HL-60 (cell line): ENCODE results near the gene ALDH1A2.

ENCODE experiments used
- DNase-seq, 2 experiments: peaks; one replicate each; pipeline ENCODE4 v3.0.0-alpha.2; 2010 to 2020; ENCODE audit warnings: low read depth in 1 of 2, low spot score in 1 of 2
- H3K27ac ChIP-seq: fragments of 250-450 bp; sonication (Bioruptor Pico); replicated peaks from 2 replicates; pipeline ENCODE4 v1.5.1; 2020; ENCODE audit warnings: mild to moderate bottlenecking, moderate library complexity
- H3K27me3 ChIP-seq: fragments of 250-450 bp; sonication (Bioruptor Pico); 2 replicates; pipeline ENCODE4 v1.5.1; 2021; ENCODE audit warnings: mild to moderate bottlenecking, moderate library complexity; ENCODE audit not compliant: insufficient read depth, poor library complexity, severe bottlenecking
- H3K4me3 ChIP-seq: replicated peaks from 2 replicates; pipeline ENCODE4 v1.5.1; 2011; ENCODE audit warnings: mild to moderate bottlenecking, control low read depth, low read length; ENCODE audit not compliant: insufficient read depth
- CTCF ChIP-seq: IDR thresholded peaks from one replicate; pipeline ENCODE4 v1.5.1; 2011; ENCODE audit warnings: low read length, control low read depth, inconsistent platforms; ENCODE audit not compliant: insufficient read depth
- GABPA ChIP-seq: IDR thresholded peaks from 2 replicates; pipeline ENCODE4 v1.6.1; 2012; ENCODE audit warnings: low read depth
- POLR2AphosphoS5 ChIP-seq: IDR thresholded peaks from 2 replicates; pipeline ENCODE4 v1.6.1; 2012; ENCODE audit warnings: low read depth
- REST ChIP-seq: IDR thresholded peaks from 2 replicates; pipeline ENCODE4 v1.6.1; 2012; ENCODE audit warnings: low read depth; ENCODE audit not compliant: insufficient replicate concordance
- SPI1 ChIP-seq: IDR thresholded peaks from 2 replicates; pipeline ENCODE4 v1.6.1; 2012; ENCODE audit warnings: low read depth, mild to moderate bottlenecking, borderline replicate concordance

ALDH1A2 gene

GRCh38 chr15:57931570-57931969, 133.9 kb downstream of the ALDH1A2 start:
- no peak for TF ChIP-seq CTCF
- TF ChIP-seq SPI1: no peak
- TF ChIP-seq REST: no peak
- no peak for TF ChIP-seq POLR2AphosphoS5
- TF ChIP-seq GABPA: no peak
- Histone ChIP-seq H3K27ac (no peak overlapping the region), H3K4me3 (no peak overlapping the region), H3K27me3 (no peaks in the 10 kb centered on the region)
- DNase-seq: no peak

GRCh38 chr15:57927091-57927631, 138.3 kb downstream of the ALDH1A2 start:
- Histone ChIP-seq H3K4me3 (no peak overlapping the region), H3K27ac (no peak overlapping the region), H3K27me3 (peaks cover 2% of the 10 kb centered on the region)
- no peak for TF ChIP-seq REST
- DNase-seq: no peak

GRCh38 chr15:57925650-57926049, 139.9 kb downstream of the ALDH1A2 start:
- DNase-seq: no peak
- H3K27ac ChIP-seq: no peak overlapping the region
- peaks cover 2% of the 10 kb centered on the region for H3K27me3 ChIP-seq
- TF ChIP-seq POLR2AphosphoS5: no peak
- TF ChIP-seq GABPA: no peak
- no peak for TF ChIP-seq REST
- no peak for TF ChIP-seq SPI1
- TF ChIP-seq CTCF: no peak
- no peak overlapping the region for H3K4me3 ChIP-seq

GRCh38 chr15:57924598-57924997, 140.9 kb downstream of the ALDH1A2 start:
- no peak for TF ChIP-seq REST
- no peak for TF ChIP-seq POLR2AphosphoS5
- no peak for TF ChIP-seq SPI1
- no peak for TF ChIP-seq GABPA
- no peak for TF ChIP-seq CTCF
- peaks cover 2% of the 10 kb centered on the region for H3K27me3 ChIP-seq
- DNase-seq: no peak
- H3K4me3 ChIP-seq: no peak overlapping the region
- H3K27ac ChIP-seq: no peak overlapping the region
